ENCODE data around the gene RNF187. TPM values are rescaled to one million over a fixed set of nuclear protein-coding genes. Genes with fewer than 3 reads are reported as not detected.

The RNF187 gene
- total and polyA plus RNA-seq, 2 of the 13 experiments (the other 11 are each of a cell fraction or from before 2014, with no cell fraction given): 41.3 to 59.4 TPM

DNA sequence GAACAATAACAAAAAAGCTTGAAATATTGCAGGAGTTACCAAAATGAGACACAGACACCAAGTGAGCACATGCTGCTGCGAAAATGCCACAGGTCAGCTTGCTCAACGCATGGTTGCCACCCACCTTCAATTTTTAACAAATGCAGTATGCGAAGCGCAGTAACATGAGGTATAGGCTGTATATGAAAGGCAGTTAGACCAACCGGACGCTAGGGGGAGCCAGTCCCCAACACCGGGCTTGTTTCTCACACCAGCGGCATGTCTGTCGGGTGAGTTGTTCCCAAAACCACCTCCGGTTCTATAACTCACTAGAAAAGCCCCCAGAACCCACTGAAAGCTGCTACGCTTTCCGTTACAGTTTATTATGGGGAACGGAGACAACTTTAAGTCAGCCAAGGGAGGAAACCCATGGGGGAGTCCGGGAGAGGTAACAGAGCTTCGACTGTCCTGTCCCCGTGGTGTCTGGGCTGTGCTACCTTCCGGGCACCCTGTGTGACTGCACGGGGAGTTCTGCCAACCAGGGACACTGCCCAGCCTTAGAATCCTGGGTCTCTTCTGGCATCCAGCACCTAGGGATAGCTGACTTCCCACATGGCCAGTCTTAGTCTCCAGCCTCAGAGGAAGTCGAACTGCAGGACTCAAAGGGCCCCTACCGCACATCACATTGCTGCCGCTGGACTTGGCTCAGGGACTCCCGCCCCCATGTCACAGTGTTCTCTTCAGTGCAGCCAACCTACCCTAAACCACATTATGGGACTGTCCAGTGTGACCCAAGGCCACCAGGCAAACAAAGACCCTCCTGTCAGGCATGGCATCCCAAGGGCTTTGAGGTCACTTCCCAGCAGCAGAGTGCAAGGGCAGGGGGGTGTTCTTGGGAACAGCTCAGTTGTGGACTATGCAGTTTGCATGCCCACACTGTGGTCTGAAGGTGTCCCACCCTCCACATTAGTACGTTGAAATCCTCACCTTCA is 14.0 kb downstream of the RNF187 start (continued):
- TF ChIP-seq ZNF564 (CRISPR knock-in tag; IDR thresholded peaks at IDR 0.05) (no peak), ZNF496 (CRISPR knock-in tag; IDR thresholded peaks at IDR 0.05; ENCODE audit: insufficient replicate concordance) (no peak), ZNF709 (CRISPR knock-in tag; IDR thresholded peaks at IDR 0.05) (0 out of 2 replicates have a peak, but pooled peaks have one; percentile 29), ZNF720 (CRISPR knock-in tag; IDR thresholded peaks at IDR 0.05) (no peak), ZNF766 (CRISPR knock-in tag; IDR thresholded peaks at IDR 0.05; ENCODE audit: borderline replicate concordance) (0 out of 2 replicates have a peak, but pooled peaks have one; percentile 69), ZFP62 (CRISPR knock-in tag; IDR thresholded peaks at IDR 0.05) (no peak), ZNF597 (CRISPR knock-in tag; IDR thresholded peaks at IDR 0.05) (no peak), ZNF124 (CRISPR knock-in tag; IDR thresholded peaks at IDR 0.05) (no peak), ZNF3 (CRISPR knock-in tag; IDR thresholded peaks at IDR 0.05) (no peak), SATB2 (CRISPR knock-in tag; IDR thresholded peaks at IDR 0.05) (0 out of 2 replicates have a peak, but pooled peaks have one; percentile 43), ZNF781 (CRISPR knock-in tag; IDR thresholded peaks at IDR 0.05; ENCODE audit: borderline replicate concordance, not compliant biosample characterization) (peak; percentile 21), ZFP82 (CRISPR knock-in tag; IDR thresholded peaks at IDR 0.05; ENCODE audit: borderline replicate concordance) (no peak), RXRB (CRISPR knock-in tag; IDR thresholded peaks at IDR 0.05; ENCODE audit: borderline replicate concordance) (0 out of 2 replicates have a peak, but pooled peaks have one; percentile 39), ZNF10 (CRISPR knock-in tag; IDR thresholded peaks at IDR 0.05; ENCODE audit: borderline replicate concordance, low read depth) (no peak), ZNF296 (CRISPR knock-in tag; conservative IDR thresholded peaks at IDR 0.05) (no peak), AKAP8 (CRISPR knock-in tag; IDR thresholded peaks at IDR 0.05) (0 out of 2 replicates have a peak, but pooled peaks have one; percentile 33), TP53 (CRISPR knock-in tag; conservative IDR thresholded peaks at IDR 0.05) (0 out of 2 replicates have a peak, but pooled peaks have one; percentile 44)
- TF ChIP-seq, protein P1, sequence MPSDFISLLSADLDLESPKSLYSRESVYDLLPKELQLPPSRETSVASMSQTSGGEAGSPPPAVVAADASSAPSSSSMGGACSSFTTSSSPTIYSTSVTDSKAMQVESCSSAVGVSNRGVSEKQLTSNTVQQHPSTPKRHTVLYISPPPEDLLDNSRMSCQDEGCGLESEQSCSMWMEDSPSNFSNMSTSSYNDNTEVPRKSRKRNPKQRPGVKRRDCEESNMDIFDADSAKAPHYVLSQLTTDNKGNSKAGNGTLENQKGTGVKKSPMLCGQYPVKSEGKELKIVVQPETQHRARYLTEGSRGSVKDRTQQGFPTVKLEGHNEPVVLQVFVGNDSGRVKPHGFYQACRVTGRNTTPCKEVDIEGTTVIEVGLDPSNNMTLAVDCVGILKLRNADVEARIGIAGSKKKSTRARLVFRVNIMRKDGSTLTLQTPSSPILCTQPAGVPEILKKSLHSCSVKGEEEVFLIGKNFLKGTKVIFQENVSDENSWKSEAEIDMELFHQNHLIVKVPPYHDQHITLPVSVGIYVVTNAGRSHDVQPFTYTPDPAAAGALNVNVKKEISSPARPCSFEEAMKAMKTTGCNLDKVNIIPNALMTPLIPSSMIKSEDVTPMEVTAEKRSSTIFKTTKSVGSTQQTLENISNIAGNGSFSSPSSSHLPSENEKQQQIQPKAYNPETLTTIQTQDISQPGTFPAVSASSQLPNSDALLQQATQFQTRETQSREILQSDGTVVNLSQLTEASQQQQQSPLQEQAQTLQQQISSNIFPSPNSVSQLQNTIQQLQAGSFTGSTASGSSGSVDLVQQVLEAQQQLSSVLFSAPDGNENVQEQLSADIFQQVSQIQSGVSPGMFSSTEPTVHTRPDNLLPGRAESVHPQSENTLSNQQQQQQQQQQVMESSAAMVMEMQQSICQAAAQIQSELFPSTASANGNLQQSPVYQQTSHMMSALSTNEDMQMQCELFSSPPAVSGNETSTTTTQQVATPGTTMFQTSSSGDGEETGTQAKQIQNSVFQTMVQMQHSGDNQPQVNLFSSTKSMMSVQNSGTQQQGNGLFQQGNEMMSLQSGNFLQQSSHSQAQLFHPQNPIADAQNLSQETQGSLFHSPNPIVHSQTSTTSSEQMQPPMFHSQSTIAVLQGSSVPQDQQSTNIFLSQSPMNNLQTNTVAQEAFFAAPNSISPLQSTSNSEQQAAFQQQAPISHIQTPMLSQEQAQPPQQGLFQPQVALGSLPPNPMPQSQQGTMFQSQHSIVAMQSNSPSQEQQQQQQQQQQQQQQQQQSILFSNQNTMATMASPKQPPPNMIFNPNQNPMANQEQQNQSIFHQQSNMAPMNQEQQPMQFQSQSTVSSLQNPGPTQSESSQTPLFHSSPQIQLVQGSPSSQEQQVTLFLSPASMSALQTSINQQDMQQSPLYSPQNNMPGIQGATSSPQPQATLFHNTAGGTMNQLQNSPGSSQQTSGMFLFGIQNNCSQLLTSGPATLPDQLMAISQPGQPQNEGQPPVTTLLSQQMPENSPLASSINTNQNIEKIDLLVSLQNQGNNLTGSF (CRISPR knock-in tag; IDR thresholded peaks at IDR 0.05): 0 out of 2 replicates have a peak, but pooled peaks have one; percentile 21
- TF ChIP-seq, protein P2, sequence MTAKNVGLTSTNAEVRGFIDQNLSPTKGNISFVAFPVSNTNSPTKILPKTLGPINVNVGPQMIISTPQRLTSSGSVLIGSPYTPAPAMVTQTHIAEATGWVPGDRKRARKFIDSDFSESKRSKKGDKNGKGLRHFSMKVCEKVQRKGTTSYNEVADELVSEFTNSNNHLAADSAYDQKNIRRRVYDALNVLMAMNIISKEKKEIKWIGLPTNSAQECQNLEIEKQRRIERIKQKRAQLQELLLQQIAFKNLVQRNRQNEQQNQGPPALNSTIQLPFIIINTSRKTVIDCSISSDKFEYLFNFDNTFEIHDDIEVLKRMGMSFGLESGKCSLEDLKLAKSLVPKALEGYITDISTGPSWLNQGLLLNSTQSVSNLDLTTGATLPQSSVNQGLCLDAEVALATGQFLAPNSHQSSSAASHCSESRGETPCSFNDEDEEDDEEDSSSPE (CRISPR knock-in tag; IDR thresholded peaks at IDR 0.05): peak; percentile 63; the same call in 1 of the 2 replicates
- TF ChIP-seq, protein P3, sequence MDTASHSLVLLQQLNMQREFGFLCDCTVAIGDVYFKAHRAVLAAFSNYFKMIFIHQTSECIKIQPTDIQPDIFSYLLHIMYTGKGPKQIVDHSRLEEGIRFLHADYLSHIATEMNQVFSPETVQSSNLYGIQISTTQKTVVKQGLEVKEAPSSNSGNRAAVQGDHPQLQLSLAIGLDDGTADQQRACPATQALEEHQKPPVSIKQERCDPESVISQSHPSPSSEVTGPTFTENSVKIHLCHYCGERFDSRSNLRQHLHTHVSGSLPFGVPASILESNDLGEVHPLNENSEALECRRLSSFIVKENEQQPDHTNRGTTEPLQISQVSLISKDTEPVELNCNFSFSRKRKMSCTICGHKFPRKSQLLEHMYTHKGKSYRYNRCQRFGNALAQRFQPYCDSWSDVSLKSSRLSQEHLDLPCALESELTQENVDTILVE (CRISPR knock-in tag; IDR thresholded peaks at IDR 0.05): peak; percentile 24; the same call in 1 of the 2 replicates
